ENCODE results near the gene CD82.

- TF ChIP-seq CTCF (conservative IDR thresholded peaks at IDR 0.05; ENCODE audit: low read length) (no peak), EZH2phosphoT487 (IDR thresholded peaks at IDR 0.05; ENCODE audit: borderline replicate concordance, low read depth, low read length) (no peak)
These were observed 27.8 kb upstream of the CD82 start for GRCh38 chr11:44537679-44538078.
